ENCODE measurements around the gene PIP4P1.
"Not testable (repeated sequence)": the region's sequence is repeated elsewhere in the genome, so short reads cannot be mapped to it uniquely, and the experiment has no call there.

DNA sequence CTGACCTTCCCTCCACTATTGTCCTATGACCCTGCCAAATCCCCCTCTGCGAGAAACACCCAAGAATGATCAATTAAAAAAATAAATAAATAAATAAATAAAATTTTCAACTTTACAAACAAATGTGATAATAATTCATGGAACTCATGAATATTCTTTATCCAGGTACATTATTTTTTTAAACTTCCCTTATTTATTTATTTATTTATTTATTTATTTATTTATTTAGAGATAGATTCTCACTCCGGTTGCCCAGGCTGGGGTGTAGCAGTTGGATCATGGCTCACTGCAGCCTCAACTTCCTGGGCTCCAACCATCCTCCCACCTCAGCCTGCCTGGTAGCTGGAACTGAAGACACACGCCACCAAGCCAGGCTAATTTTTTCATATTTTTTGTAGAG lies 46.3 kb upstream of the PIP4P1 start:
- not testable (repeated sequence) for TF ChIP-seq CBX5 (IDR thresholded peaks at IDR 0.05; ENCODE audit: low read depth); TCF7 (IDR thresholded peaks at IDR 0.05; ENCODE audit: borderline replicate concordance); NRF1 (conservative IDR thresholded peaks at IDR 0.05; ENCODE audit: low read depth, low read length); NR2C2 (IDR thresholded peaks at IDR 0.05; ENCODE audit: borderline replicate concordance, control insufficient read depth, insufficient read length, low read depth)
- TF ChIP-seq, protein P1, sequence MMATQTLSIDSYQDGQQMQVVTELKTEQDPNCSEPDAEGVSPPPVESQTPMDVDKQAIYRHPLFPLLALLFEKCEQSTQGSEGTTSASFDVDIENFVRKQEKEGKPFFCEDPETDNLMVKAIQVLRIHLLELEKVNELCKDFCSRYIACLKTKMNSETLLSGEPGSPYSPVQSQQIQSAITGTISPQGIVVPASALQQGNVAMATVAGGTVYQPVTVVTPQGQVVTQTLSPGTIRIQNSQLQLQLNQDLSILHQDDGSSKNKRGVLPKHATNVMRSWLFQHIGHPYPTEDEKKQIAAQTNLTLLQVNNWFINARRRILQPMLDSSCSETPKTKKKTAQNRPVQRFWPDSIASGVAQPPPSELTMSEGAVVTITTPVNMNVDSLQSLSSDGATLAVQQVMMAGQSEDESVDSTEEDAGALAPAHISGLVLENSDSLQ (IDR thresholded peaks at IDR 0.05), result not testable (repeated sequence)
- TF ChIP-seq, protein P2, sequence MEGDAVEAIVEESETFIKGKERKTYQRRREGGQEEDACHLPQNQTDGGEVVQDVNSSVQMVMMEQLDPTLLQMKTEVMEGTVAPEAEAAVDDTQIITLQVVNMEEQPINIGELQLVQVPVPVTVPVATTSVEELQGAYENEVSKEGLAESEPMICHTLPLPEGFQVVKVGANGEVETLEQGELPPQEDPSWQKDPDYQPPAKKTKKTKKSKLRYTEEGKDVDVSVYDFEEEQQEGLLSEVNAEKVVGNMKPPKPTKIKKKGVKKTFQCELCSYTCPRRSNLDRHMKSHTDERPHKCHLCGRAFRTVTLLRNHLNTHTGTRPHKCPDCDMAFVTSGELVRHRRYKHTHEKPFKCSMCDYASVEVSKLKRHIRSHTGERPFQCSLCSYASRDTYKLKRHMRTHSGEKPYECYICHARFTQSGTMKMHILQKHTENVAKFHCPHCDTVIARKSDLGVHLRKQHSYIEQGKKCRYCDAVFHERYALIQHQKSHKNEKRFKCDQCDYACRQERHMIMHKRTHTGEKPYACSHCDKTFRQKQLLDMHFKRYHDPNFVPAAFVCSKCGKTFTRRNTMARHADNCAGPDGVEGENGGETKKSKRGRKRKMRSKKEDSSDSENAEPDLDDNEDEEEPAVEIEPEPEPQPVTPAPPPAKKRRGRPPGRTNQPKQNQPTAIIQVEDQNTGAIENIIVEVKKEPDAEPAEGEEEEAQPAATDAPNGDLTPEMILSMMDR (IDR thresholded peaks at IDR 0.05 in 2 of 3, conservative IDR thresholded peaks at IDR 0.05 in 1 of 3; ENCODE audit: control insufficient read depth in 2 of 3, extremely low read depth in 1 of 3, insufficient read depth in 1 of 3, low read depth in 3 of 3, low read length in 3 of 3), result not testable (repeated sequence)
